HG03135 (cell line): Measurements from ENCODE around the gene EDC4.
"Not testable (repeated sequence)": the region's sequence is repeated elsewhere in the genome, so short reads cannot be mapped to it uniquely, and the experiment has no call there.

Experiments used
- ATAC-seq: cut with Tn5 transposase; IDR thresholded peaks from one replicate; pipeline ENCODE4 v1.9.1; 2021; ENCODE audit warnings: mild to moderate bottlenecking, moderate library complexity; ENCODE audit not compliant: unreplicated experiment

EDC4 gene

GRCh38 chr16:67846320-67847063 is 26.4 kb upstream of the EDC4 start, which contains the start of gene NUTF2:
Gene NUTF2, plus strand, starts transcription at chr16:67846933. Its CDS starts 18,198 bp downstream, at chr16:67865131.
- ATAC-seq, result peak; percentile 50

GRCh38 chr16:67847064-67847861 is 25.6 kb upstream of the EDC4 start, which contains the start of gene CENPT:
Gene CENPT, minus strand, starts transcription at chr16:67847693. Its CDS starts 13,834 bp downstream, at chr16:67833859.
- peak; percentile 41 for ATAC-seq

- ATAC-seq, result no peak
Measured at GRCh38 chr16:67848118-67848517, 24.7 kb upstream of the EDC4 start.

DNA sequence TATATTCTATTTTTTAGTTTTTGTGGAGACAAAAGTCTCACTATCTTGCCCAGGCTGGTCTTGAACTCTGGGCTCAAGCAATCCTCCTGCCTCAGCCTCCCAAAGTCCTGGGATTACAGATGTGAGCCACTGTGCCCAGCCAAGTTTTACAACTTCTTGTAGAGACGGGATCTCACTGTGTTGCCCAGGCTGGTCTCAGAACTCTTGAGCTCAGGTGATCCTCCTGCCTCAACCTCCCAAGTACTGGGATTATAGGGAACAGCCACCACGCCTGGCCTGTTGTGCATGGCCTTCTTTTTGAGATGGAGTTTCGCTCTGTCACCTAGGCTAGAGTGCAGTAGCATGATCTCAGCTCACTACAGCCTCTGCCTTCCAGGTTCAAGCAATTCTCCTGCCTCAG is 19.2 kb upstream of the EDC4 start:
- ATAC-seq, result no peak

DNA sequence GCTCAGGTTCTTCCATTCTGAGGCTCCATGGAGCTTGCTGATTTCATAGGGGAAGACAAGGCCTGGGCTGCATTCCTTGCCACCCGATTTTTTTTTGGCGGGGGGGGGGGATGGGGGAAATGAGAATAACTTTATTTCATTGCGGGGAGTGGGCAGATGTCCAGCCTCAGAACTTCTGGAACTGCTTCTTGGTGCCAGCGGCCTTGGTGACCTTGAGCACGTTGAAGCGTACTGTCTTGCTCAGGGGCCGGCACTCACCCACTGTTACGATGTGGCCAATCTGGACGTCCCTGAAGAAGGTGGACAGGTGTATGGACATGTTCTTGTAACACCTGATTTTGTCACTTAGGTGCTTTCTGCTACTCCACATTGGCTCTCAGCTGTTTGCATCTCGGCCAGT is 17.1 kb upstream of the EDC4 start:
- no peak for ATAC-seq

- ATAC-seq, result no peak
Measured at GRCh38 chr16:67856927-67857546, 15.8 kb upstream of the EDC4 start.

DNA sequence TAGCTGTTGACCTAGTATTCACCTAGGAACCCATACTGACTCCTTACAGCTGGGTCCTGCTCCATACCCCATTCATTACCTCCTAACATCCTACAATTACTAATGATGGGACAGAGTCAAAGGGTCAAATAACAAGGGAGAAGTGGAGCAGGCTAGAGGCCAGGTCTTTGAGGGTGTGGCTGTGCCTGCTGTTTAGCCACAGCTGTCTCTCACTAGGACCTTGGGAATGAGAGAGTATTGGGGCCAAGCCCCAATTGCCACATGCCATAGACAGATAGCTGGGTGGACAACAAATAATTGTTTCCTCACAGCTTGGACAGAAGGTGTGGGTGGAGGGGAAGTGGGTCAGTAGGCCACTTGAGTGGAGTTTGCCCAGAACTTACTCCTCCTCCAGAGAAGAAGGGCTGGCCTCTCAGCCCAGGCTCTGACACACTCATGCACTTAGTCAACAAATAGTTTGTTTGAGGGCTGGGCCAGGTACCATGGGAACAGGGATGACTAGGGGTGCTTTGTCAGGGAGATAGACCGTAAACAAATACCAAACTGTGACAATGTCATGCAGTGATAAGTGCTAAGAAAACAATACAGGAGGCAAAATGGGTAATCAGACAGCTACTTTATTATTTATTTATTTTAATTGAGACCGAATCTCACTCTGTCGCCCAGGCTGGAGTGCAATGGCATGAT is 15.2 kb upstream of the EDC4 start:
- ATAC-seq, result no peak

DNA sequence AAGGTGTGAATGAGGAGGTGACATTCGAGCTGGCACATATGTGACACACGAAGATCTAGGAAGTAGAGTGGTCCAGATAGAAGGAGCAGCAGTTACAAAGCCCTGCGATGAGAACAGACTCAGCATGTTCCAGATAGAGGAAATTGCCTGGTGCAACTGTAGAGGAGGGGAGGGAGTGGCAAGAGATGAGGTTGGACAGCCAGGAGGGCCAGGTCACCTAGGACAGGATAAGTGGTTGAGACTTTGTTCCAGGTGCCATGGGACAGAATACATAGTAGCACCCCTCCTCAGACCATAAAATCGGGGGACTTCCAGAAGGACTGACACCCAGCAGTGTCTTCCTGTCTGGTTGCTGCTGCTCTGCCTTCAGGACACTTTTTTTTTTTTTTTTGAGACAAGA is 14.4 kb upstream of the EDC4 start:
- no peak for ATAC-seq

GRCh38 chr16:67860589-67861398 is 12.1 kb upstream of the EDC4 start:
- ATAC-seq, result no peak

GRCh38 chr16:67861877-67862276 is 11.0 kb upstream of the EDC4 start:
- ATAC-seq, result no peak

GRCh38 chr16:67862623-67863583 is 9.9 kb upstream of the EDC4 start:
- ATAC-seq, result no peak

GRCh38 chr16:67864044-67864443 is 8.8 kb upstream of the EDC4 start:
- ATAC-seq, result not testable (repeated sequence)

DNA sequence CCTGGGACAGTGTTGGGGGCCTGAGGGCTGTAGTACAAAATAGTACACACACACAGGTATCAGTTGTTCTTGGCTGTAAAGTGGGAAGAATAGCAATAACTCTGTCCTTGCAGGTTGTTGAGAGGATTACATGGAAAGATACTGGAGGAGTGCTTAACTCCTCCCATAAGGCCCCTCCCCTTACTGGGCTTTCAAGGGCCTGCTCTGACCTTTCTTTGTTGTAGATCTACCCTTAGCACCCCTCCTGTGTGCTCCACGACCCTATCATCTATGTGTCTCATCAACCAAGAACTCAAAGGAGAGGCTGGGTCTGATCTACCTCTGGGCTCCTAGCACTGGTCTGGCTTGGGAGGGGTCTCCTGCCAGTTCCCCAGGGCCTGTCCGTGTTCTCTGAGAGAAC is 8.3 kb upstream of the EDC4 start:
- ATAC-seq, result no peak

- ATAC-seq, result no peak
Measured at GRCh38 chr16:67865318-67865717, 7.5 kb upstream of the EDC4 start.

GRCh38 chr16:67868290-67868689 is 4.6 kb upstream of the EDC4 start:
- no peak for ATAC-seq

DNA sequence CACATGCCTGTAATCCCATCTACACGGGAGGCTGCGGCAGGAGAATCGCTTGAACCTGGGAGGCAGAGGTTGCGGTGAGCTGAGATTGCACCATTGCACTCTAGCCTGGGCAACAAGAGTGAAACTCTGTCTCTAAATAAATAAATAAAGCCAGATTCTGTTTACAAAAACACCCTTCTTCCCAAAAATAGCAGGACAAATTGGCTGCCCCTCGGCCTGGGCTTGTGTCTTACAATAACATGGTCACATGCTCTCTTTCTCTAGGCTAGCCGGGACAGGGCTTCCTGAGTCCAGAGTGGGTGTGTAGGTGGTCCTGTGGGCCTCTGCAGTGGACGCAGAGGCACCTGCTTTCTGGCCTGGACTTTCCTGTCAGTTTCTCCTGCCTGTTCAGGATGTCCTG is 3.2 kb upstream of the EDC4 start:
- no peak for ATAC-seq

DNA sequence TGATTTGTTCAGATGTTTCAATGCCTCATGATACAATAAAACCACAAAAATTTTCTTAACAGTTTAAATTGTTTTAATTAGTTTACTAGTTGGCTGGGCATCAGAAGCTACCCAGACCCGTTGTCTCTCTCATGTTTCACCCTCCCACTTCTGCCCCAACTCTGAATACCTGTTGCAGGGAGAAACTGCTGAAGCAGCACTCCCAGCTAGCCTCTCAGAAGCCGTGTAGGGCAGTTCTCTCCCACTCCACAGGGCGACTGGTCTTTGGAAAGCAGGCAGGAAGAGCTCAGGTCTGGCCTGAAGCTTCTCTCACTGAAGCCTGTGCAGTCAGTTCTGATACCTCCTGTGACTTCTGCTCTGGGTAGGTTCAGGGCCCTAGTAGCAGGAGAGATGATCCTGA is 1.6 kb upstream of the EDC4 start:
- no peak for ATAC-seq

DNA sequence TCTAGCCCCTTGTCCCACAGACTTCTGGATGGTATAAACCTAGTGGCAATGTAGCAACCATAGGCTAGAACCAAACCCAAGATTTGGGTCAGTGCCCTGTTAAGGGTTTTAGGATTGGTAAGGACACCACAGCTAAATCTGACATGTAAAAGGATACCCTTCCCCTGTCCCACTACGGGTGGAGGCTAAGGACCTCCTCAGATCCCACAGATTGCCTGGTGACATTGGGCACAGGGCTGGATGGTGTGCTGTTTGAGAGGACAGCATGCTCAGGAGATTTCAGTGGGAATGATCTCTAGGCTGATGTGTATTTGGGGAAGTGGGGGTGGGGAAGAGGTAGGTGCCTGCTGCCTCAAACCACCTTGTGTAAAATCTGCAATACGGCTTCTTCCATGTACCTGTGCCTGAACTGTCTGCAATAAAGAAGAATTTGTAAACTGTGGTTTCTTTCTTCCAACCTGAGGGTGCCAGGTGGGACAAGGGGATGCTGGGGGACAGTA is 671 bp upstream of the EDC4 start:
- no peak for ATAC-seq
